Activated naive CD8-positive, alpha-beta T cell treated with anti-CD3 and anti-CD28 coated beads, Interleukin-2, amount 50 U/mL, for 24 hours (primary cell): Measurements from ENCODE around the gene MYO1A.

ENCODE experiments used
- ATAC-seq: fragments of 150-1000 bp; cut with Tn5 transposase; one replicate; pipeline ENCODE4 v1.10.0; 2021
- DNase-seq: peaks from one replicate; pipeline ENCODE4 v3.0.0; 2021
- H3K27ac Mint-ChIP-seq: one replicate; pipeline ENCODE4 v1.8.0; 2021; ENCODE audit warnings: mild to moderate bottlenecking, mixed read lengths
- H3K27me3 Mint-ChIP-seq: one replicate; pipeline ENCODE4 v1.8.0; 2021; ENCODE audit warnings: mixed read lengths
- H3K36me3 Mint-ChIP-seq: one replicate; pipeline ENCODE4 v1.8.0; 2021; ENCODE audit warnings: low read depth, mixed read lengths
- H3K4me1 Mint-ChIP-seq: one replicate; pipeline ENCODE4 v1.8.0; 2021; ENCODE audit warnings: mixed read lengths
- H3K4me3 Mint-ChIP-seq: one replicate; pipeline ENCODE4 v1.8.0; 2021; ENCODE audit warnings: mild to moderate bottlenecking, moderate library complexity, mixed read lengths
- H3K9me3 Mint-ChIP-seq: one replicate; pipeline ENCODE4 v1.8.0; 2021; ENCODE audit warnings: mixed read lengths

MYO1A gene

DNA sequence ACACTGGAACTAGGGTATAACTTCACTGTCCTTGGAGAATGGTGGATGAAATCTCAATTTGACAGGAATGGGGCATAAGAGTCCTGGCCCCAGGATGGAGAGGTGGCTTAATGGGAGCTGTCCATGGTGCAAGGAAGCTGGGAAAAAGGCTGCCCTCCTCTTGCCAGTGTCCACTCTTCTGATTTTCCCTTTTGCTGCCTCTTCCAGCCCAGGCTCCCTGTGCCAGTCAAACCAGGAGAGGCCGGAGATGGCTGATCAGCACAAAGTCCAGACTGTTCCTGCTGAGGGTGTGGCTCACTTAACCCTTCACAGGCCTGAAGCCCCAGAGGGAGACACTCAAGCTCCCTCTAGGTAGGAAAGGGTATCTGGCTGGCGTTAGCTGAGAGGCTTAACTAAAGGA lies at the start of gene MYO1A:
Gene MYO1A (minus strand): TSS at position 240 of the 400 bp plus-strand sequence. CDS start 1,806 bp downstream, outside the sequence.
- no peaks in the 10 kb centered on the region for H3K9me3 Mint-ChIP-seq
- ATAC-seq (no peak), DNase-seq (no peak)
- H3K4me1 Mint-ChIP-seq = peaks cover 53% of the 10 kb centered on the region
- H3K36me3 Mint-ChIP-seq = peaks cover 16% of the 10 kb centered on the region
- H3K27ac Mint-ChIP-seq = no peak within 1 kb of the TSS
- no peak within 1 kb of the TSS for H3K4me3 Mint-ChIP-seq
- no peaks in the 10 kb centered on the region for H3K27me3 Mint-ChIP-seq

DNA sequence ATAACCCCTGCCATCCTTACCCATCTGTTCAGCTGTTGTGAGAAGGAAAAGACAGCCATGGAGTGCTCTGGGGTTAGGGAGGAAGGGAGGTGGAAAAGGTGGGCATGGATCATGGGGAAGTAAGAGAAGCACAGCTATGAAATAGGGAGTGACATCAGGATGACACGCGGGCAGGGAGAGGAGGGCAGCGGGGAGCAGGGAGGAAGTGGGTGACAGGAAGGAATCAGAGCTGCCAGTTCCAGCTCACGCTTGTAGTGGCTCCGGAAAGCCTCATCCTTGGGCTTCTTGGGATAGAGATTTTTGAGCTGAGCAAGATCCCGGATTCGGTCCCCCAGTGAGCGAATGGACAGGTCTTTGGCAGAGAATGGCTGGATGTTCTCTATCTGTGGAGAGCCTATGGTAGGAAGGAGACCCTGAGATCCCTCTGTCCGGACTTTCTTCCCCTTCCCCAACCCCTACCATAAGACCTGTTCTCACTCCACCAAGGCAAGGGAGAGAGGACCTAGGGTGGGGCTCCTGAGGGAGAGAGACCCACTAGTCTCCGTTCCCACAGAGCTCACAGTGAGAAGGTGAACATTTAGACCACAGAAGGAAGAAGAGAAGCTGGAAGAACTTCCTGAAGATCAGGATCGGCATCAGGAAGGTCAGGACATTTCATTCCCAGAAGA lies 49.3 kb upstream of the MYO1A start:
- H3K9me3 Mint-ChIP-seq = no peaks in the 10 kb centered on the region
- H3K4me3 Mint-ChIP-seq = no peak overlapping the region
- DNase-seq (no peak), ATAC-seq (no peak)
- peak overlapping the region; percentile 41 for H3K27ac Mint-ChIP-seq
- H3K27me3 Mint-ChIP-seq = no peaks in the 10 kb centered on the region
- peaks cover 55% of the 10 kb centered on the region for H3K4me1 Mint-ChIP-seq
- peaks cover 66% of the 10 kb centered on the region for H3K36me3 Mint-ChIP-seq

DNA sequence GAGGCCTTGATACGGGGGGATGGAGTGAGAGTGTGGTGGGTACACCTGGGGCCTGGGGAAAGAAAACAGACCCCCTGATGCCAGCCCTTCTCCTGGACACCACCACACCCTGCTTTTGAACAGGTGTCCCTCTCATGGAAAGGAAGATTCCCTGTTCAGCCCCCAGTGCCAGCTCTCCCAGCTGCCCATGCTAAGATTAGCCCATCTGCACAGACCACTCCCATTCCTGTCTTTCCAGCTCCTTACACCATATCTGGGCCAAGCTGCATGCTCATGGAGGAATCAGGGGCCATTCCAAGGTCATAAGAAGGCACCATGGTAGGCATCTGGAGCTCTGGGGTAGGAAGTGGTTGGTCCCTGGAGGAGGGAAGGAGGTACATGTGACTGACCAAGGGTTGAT lies 48.6 kb upstream of the MYO1A start:
- peak overlapping the region; percentile 41 for H3K27ac Mint-ChIP-seq
- no peaks in the 10 kb centered on the region for H3K27me3 Mint-ChIP-seq
- H3K36me3 Mint-ChIP-seq = peaks cover 60% of the 10 kb centered on the region

GRCh38 chr12:57097554-57097835 lies 47.6 kb upstream of the MYO1A start:
- peaks cover 55% of the 10 kb centered on the region for H3K4me1 Mint-ChIP-seq
- DNase-seq = no peak

More for the DNA sequence above, 48.6 kb upstream of the MYO1A start:
- peaks cover 54% of the 10 kb centered on the region for H3K4me1 Mint-ChIP-seq
- DNase-seq = no peak
- no peak overlapping the region for H3K4me3 Mint-ChIP-seq
- no peak for ATAC-seq
- no peaks in the 10 kb centered on the region for H3K9me3 Mint-ChIP-seq

DNA sequence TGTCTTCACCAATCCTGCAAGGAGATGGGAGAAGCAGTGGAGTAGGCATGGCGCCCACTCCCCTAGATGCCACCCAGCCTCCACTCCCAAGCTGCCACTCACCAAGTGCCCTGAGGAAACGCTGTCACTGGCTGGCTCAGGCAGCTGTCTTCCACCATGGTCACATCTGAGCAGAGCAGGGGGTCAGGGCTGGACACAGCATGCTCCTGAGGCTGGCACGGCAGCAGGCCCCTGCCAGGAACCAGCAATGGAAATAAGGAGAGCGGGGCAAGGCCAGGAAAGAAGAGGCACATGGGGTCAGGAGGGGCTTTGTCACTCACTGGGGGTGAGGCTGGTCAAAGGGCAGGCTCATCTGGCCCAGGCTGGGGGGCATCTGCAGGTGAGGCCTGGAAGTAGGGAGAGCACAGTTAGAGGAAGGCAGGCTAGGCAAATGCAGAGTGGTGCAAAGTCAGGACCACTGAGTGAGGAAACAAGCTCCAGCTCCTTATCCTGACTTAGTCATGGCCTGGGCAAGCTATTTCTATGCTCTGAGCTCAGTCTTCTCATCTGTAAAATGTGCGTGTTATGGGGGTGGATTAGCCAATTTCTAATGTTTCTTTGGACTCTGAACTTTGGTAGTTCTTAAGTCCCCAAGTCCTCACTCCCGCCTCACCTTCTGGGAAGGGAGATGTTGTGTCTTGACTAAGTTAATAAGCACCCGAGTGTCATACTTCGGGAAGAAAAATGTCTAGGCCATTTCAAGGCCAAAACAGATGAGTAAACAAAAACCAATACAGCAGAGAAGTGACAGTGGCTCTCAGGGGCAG lies 47.0 kb upstream of the MYO1A start:
- H3K27me3 Mint-ChIP-seq = no peaks in the 10 kb centered on the region
- H3K9me3 Mint-ChIP-seq = no peaks in the 10 kb centered on the region
- H3K4me3 Mint-ChIP-seq = no peak overlapping the region
- H3K27ac Mint-ChIP-seq = peak overlapping the region; percentile 55
- no peak for ATAC-seq
- H3K4me1 Mint-ChIP-seq = peaks cover 55% of the 10 kb centered on the region
- no peak for DNase-seq
- peaks cover 60% of the 10 kb centered on the region for H3K36me3 Mint-ChIP-seq

More at GRCh38 chr12:57097554-57097835, 47.6 kb upstream of the MYO1A start:
- Mint-ChIP-seq H3K4me3 (no peak overlapping the region), H3K36me3 (peaks cover 61% of the 10 kb centered on the region), H3K27ac (peak overlapping the region; percentile 38), H3K27me3 (no peaks in the 10 kb centered on the region), H3K9me3 (no peaks in the 10 kb centered on the region)
- no peak for ATAC-seq

- Mint-ChIP-seq H3K9me3 (no peaks in the 10 kb centered on the region), H3K4me1 (peaks cover 59% of the 10 kb centered on the region), H3K4me3 (no peak overlapping the region), H3K27ac (peak overlapping the region; percentile 55), H3K27me3 (no peaks in the 10 kb centered on the region), H3K36me3 (peaks cover 61% of the 10 kb centered on the region)
- DNase-seq (no peak), ATAC-seq (no peak)
These were observed 46.2 kb upstream of the MYO1A start for GRCh38 chr12:57096099-57096572.

GRCh38 chr12:57095440-57095839 lies 45.5 kb upstream of the MYO1A start:
- Mint-ChIP-seq H3K27ac (peak overlapping the region; percentile 95), H3K4me3 (no peak overlapping the region), H3K9me3 (no peaks in the 10 kb centered on the region), H3K27me3 (no peaks in the 10 kb centered on the region), H3K4me1 (peaks cover 66% of the 10 kb centered on the region), H3K36me3 (peaks cover 67% of the 10 kb centered on the region)
- ATAC-seq = no peak
- no peak for DNase-seq

- DNase-seq (no peak), ATAC-seq (no peak)
- H3K4me3 Mint-ChIP-seq = no peak overlapping the region
- no peaks in the 10 kb centered on the region for H3K9me3 Mint-ChIP-seq
- peaks cover 64% of the 10 kb centered on the region for H3K36me3 Mint-ChIP-seq
- no peaks in the 10 kb centered on the region for H3K27me3 Mint-ChIP-seq
- peaks cover 68% of the 10 kb centered on the region for H3K4me1 Mint-ChIP-seq
- peak overlapping the region; percentile 95 for H3K27ac Mint-ChIP-seq
These were observed 44.6 kb upstream of the MYO1A start for GRCh38 chr12:57094208-57095160.

GRCh38 chr12:57093415-57094207 lies 43.7 kb upstream of the MYO1A start:
- ATAC-seq (peak; percentile 50), DNase-seq (peak; percentile 82)
- no peaks in the 10 kb centered on the region for H3K9me3 Mint-ChIP-seq
- peak overlapping the region; percentile 69 for H3K4me3 Mint-ChIP-seq
- peaks cover 59% of the 10 kb centered on the region for H3K36me3 Mint-ChIP-seq
- peak overlapping the region; percentile 95 for H3K27ac Mint-ChIP-seq
- peaks cover 66% of the 10 kb centered on the region for H3K4me1 Mint-ChIP-seq
- H3K27me3 Mint-ChIP-seq = no peaks in the 10 kb centered on the region

DNA sequence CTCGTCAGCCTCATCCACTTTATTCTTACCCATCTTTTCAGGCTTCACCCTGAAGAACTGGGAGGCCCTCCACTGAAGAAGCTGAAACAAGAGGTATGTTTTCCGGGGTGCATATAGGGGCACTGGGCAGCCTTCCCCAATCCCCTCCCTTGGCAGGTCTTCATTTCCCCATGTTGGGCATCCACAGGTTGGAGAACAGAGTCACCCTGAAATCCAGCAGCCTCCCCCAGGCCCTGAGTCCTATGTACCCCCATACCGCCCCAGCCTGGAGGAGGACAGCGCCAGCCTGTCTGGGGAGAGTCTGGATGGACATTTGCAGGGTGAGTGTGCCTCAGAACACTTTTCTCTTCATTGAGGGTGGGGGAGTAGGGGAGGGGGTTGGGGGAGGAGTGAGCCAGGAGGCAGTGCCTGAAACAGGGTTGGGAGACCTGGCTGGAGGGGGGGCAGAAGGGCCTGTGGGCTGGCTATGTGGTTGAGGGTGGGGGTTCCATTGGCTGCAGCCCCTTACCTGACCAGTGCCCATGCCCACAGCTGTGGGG lies 43.0 kb upstream of the MYO1A start:
- no peak for ATAC-seq
- H3K27me3 Mint-ChIP-seq = no peaks in the 10 kb centered on the region
- H3K9me3 Mint-ChIP-seq = no peaks in the 10 kb centered on the region
- no peak for DNase-seq
- H3K4me1 Mint-ChIP-seq = peaks cover 71% of the 10 kb centered on the region
- H3K4me3 Mint-ChIP-seq = peak overlapping the region; percentile 93
- peaks cover 55% of the 10 kb centered on the region for H3K36me3 Mint-ChIP-seq
- peak overlapping the region; percentile 74 for H3K27ac Mint-ChIP-seq

DNA sequence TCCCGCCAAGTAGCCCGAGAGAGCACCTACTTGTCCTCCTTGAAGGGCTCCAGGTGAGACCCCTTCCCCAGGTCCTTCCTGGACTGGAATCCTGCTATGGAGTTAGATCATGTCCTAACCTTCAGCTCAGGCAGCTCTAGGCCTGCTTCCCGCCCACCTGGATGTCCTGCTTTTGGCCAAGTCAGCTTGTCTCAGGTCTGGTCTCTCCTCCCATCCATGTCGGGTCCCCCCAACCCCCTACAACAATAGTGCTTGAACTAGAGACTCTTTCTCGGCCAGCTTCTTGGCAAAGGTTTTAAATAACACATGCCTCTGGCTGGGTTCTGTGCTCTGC lies 42.6 kb upstream of the MYO1A start:
- H3K36me3 Mint-ChIP-seq = peaks cover 53% of the 10 kb centered on the region
- DNase-seq (no peak), ATAC-seq (no peak)
- no peaks in the 10 kb centered on the region for H3K27me3 Mint-ChIP-seq
- H3K9me3 Mint-ChIP-seq = no peaks in the 10 kb centered on the region
- H3K4me1 Mint-ChIP-seq = peaks cover 72% of the 10 kb centered on the region
- H3K4me3 Mint-ChIP-seq = peak overlapping the region; percentile 93
- H3K27ac Mint-ChIP-seq = peak overlapping the region; percentile 74

GRCh38 chr12:57091638-57092528 lies 42.0 kb upstream of the MYO1A start:
- H3K4me1 Mint-ChIP-seq = peaks cover 67% of the 10 kb centered on the region
- H3K9me3 Mint-ChIP-seq = no peaks in the 10 kb centered on the region
- H3K36me3 Mint-ChIP-seq = peaks cover 49% of the 10 kb centered on the region
- H3K27ac Mint-ChIP-seq = peak overlapping the region; percentile 74
- no peak for ATAC-seq
- no peak for DNase-seq
- peak overlapping the region; percentile 93 for H3K4me3 Mint-ChIP-seq
- H3K27me3 Mint-ChIP-seq = no peaks in the 10 kb centered on the region
